ENCODE results near the gene VTI1A. TPM values are rescaled to one million over a fixed set of nuclear protein-coding genes. Genes with fewer than 3 reads are reported as not detected.

Gene VTI1A
- total RNA-seq, 2 donors from 2014 or later = 53.3 to 57.5 TPM

DNA sequence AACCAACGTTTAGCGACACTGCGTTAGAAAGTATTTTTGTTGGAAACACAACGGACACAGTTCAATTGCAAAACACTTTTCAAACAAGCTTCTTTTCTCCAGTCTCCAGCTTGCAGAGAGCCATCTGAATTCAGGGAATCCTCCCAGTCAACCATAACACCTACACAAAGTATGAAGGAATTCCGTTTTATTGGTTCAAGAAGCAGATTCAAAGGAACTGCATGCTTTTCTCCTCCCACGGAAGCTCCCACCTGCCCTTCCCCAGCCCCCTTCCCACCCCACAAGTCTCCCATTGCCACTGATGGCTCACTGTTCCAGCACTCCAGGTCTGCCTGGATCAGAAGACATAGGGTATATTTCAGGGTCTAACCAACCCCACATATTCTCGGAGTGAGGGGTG lies 312.5 kb downstream of the VTI1A start:
- Histone ChIP-seq H3K27me3 (replicated peaks; ENCODE audit: insufficient read depth) (no peaks in the 10 kb centered on the region), H3K4me3 (no peak overlapping the region), H3K27ac (no peak overlapping the region), H3K9me3 (no peaks in the 10 kb centered on the region), H3K4me1 (replicated peaks) (peaks cover 3% of the 10 kb centered on the region), H3K36me3 (no peaks in the 10 kb centered on the region)
- DNase-seq (ENCODE audit: low spot score) = no peak
- TF ChIP-seq POLR2AphosphoS5 (IDR thresholded peaks at IDR 0.05) = no peak
- TF ChIP-seq, protein P1, sequence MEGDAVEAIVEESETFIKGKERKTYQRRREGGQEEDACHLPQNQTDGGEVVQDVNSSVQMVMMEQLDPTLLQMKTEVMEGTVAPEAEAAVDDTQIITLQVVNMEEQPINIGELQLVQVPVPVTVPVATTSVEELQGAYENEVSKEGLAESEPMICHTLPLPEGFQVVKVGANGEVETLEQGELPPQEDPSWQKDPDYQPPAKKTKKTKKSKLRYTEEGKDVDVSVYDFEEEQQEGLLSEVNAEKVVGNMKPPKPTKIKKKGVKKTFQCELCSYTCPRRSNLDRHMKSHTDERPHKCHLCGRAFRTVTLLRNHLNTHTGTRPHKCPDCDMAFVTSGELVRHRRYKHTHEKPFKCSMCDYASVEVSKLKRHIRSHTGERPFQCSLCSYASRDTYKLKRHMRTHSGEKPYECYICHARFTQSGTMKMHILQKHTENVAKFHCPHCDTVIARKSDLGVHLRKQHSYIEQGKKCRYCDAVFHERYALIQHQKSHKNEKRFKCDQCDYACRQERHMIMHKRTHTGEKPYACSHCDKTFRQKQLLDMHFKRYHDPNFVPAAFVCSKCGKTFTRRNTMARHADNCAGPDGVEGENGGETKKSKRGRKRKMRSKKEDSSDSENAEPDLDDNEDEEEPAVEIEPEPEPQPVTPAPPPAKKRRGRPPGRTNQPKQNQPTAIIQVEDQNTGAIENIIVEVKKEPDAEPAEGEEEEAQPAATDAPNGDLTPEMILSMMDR (IDR thresholded peaks at IDR 0.05) = no peak
- no peak for TF ChIP-seq POLR2A (IDR thresholded peaks at IDR 0.05)
- intact Hi-C loops (cut with DNase I) = no loop called here
- WGBS = 74% methylated on average over 7 of the region's 7 CpGs

DNA sequence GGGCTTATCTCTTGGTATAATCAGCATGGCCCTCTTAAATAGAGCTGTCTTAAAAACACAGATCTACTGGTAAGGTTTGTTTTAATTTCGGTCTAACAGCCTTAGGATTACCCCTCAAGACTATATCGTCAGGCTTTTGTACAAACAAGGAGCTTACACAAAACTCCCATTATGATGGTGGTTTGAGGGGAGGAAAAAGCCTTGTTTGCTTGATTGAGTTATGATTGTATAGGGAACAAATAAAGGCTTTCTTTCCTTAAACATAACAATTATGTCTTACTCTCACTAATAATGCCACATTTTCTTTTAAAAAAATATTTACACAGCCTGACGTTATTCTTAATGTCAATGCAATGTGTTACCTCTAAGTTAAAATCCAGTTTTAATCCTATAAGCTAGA lies 314.2 kb downstream of the VTI1A start:
- no peaks in the 10 kb centered on the region for H3K27me3 ChIP-seq (replicated peaks; ENCODE audit: insufficient read depth)
- H3K4me3 ChIP-seq = no peak overlapping the region
- H3K4me1 ChIP-seq (replicated peaks) = no peaks in the 10 kb centered on the region
- 55% methylated on average over 3 of the region's 3 CpGs for WGBS
- DNase-seq (ENCODE audit: low spot score) = no peak
- no peaks in the 10 kb centered on the region for H3K9me3 ChIP-seq
- no peaks in the 10 kb centered on the region for H3K36me3 ChIP-seq
- no peak overlapping the region for H3K27ac ChIP-seq
- intact Hi-C loops (cut with DNase I) = no loop called here
- TF ChIP-seq POLR2A (IDR thresholded peaks at IDR 0.05) (no peak), POLR2AphosphoS5 (IDR thresholded peaks at IDR 0.05) (no peak)
- TF ChIP-seq, protein P1 (IDR thresholded peaks at IDR 0.05) = no peak

DNA sequence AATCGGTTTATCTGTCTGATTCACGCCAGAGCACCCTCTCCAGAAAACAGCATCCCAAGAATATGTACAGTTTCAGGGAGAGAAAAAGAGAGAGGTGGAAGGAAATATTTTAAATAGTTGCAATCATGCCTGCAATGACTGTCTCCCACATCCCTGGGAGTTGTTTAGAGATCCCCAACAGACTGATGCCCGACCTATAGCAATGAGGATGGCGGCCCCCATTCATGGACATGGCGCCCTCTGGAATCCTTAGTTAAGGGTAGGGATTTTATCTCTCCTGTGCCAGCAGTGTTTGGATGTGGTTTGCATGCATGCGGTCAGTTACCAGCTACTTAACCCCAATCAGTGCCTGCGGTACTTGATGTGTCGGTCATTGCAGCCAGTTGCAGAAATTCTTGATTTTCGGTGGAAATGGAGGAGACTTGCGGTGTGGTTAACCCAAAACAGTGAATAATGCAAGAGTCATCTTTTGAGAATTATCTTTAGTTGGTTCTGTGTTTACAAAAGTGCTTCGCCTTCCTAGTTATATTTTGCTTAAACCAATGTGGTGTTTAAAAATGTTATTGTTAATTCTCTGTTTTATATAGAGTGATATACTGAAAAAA lies 317.0 kb downstream of the VTI1A start:
- Histone ChIP-seq H3K27ac (no peak overlapping the region), H3K27me3 (replicated peaks; ENCODE audit: insufficient read depth) (no peaks in the 10 kb centered on the region), H3K36me3 (no peaks in the 10 kb centered on the region), H3K4me1 (replicated peaks) (no peaks in the 10 kb centered on the region), H3K9me3 (no peaks in the 10 kb centered on the region), H3K4me3 (no peak overlapping the region)
- intact Hi-C loops (cut with DNase I) = no loop called here
- DNase-seq (ENCODE audit: low spot score) = no peak
- TF ChIP-seq POLR2A (IDR thresholded peaks at IDR 0.05) (no peak), POLR2AphosphoS5 (IDR thresholded peaks at IDR 0.05) (no peak)
- TF ChIP-seq, protein P1 (IDR thresholded peaks at IDR 0.05) = no peak
- WGBS = 98% methylated on average over 11 of the region's 11 CpGs

DNA sequence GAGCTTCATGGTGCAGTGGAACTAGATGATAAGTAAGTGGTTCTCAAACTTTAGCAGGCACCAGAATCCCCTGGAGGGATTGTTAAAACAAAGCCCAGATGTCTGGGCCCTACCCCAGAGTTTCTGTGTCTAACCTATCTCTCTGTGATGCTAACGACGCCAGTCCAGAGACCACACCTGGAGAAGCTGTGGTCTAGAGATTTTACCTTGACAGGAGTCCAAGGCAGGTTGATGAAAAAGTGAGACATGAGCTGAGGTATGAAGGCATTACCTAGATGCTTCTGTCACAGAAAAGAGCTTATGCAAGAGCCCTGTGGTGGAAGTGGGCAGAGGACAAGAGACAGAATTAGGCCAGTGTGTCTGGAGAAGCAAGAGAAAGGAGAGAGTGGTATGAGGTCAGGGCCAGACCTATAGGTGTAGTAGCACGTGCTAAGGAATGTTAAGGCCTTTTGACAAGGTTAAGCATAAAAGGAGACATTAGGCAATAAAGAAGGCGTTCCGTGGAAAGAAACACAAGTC lies 318.8 kb downstream of the VTI1A start:
- Histone ChIP-seq H3K4me3 (no peak overlapping the region), H3K27ac (no peak overlapping the region), H3K9me3 (no peaks in the 10 kb centered on the region), H3K36me3 (no peaks in the 10 kb centered on the region), H3K4me1 (replicated peaks) (no peaks in the 10 kb centered on the region), H3K27me3 (replicated peaks; ENCODE audit: insufficient read depth) (no peaks in the 10 kb centered on the region)
- intact Hi-C loops (cut with DNase I) = no loop called here
- TF ChIP-seq POLR2A (IDR thresholded peaks at IDR 0.05) (no peak), POLR2AphosphoS5 (IDR thresholded peaks at IDR 0.05) (no peak)
- TF ChIP-seq, protein P1 (IDR thresholded peaks at IDR 0.05) = no peak
- no peak for DNase-seq (ENCODE audit: low spot score)
- 92% methylated on average over 5 of the region's 5 CpGs for WGBS

DNA sequence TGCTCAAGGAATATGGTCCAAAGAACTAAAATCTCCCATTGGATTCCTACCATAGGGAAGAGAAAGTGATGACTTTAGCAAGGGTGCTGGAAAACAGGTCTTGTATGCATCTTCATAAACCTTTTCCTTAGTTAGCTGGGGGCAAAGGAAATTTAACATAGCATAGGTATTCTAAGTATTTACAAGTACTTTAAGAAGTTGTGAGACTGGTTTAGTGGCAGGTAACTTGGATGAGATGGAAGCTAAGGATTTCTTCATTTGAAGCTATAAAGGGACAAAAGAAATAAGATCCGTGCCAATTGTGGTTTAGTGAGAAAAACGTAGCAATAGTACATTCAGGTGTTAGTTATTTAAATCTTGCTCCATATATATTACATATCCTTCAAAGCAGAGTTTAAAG lies 319.6 kb downstream of the VTI1A start:
- Histone ChIP-seq H3K4me1 (replicated peaks) (no peaks in the 10 kb centered on the region), H3K9me3 (no peaks in the 10 kb centered on the region), H3K27me3 (replicated peaks; ENCODE audit: insufficient read depth) (no peaks in the 10 kb centered on the region), H3K36me3 (no peaks in the 10 kb centered on the region), H3K27ac (no peak overlapping the region), H3K4me3 (no peak overlapping the region)
- TF ChIP-seq POLR2A (IDR thresholded peaks at IDR 0.05) = no peak
- TF ChIP-seq, protein P1 (IDR thresholded peaks at IDR 0.05) = no peak
- no peak for TF ChIP-seq POLR2AphosphoS5 (IDR thresholded peaks at IDR 0.05)
- 48% methylated on average over 2 of the region's 2 CpGs for WGBS
- intact Hi-C loops (cut with DNase I) = no loop called here
- DNase-seq (ENCODE audit: low spot score) = no peak
